ENCODE results near the gene CXCL14. TPM values are rescaled to one million over a fixed set of nuclear protein-coding genes. Genes with fewer than 3 reads are reported as not detected.

Gene CXCL14
- total RNA-seq, 2 donors from 2014 or later = not detected

GRCh38 chr5:135602882-135603721, 24.3 kb upstream of the CXCL14 start:
- peaks cover 4% of the 10 kb centered on the region for H3K27me3 Mint-ChIP-seq
- no peaks in the 10 kb centered on the region for H3K9me3 Mint-ChIP-seq
- H3K4me1 Mint-ChIP-seq = no peaks in the 10 kb centered on the region
- ATAC-seq (replicated peaks) = no peak
- H3K36me3 Mint-ChIP-seq (ENCODE audit: low read depth) = no peaks in the 10 kb centered on the region
- no peak overlapping the region for H3K4me3 Mint-ChIP-seq
- no peak overlapping the region for H3K27ac Mint-ChIP-seq

GRCh38 chr5:135601466-135601865, 22.7 kb upstream of the CXCL14 start:
- H3K36me3 Mint-ChIP-seq (ENCODE audit: low read depth) = no peaks in the 10 kb centered on the region

GRCh38 chr5:135600971-135601381, 22.2 kb upstream of the CXCL14 start:
- H3K36me3 Mint-ChIP-seq (ENCODE audit: low read depth) = no peaks in the 10 kb centered on the region
- H3K27me3 Mint-ChIP-seq = peaks cover 9% of the 10 kb centered on the region
- H3K4me3 Mint-ChIP-seq = no peak overlapping the region
- H3K4me1 Mint-ChIP-seq = no peaks in the 10 kb centered on the region
- ATAC-seq (replicated peaks) = no peak
- H3K9me3 Mint-ChIP-seq = no peaks in the 10 kb centered on the region
- no peak overlapping the region for H3K27ac Mint-ChIP-seq

More at GRCh38 chr5:135601466-135601865, 22.7 kb upstream of the CXCL14 start:
- H3K4me3 Mint-ChIP-seq = no peak overlapping the region
- no peak overlapping the region for H3K27ac Mint-ChIP-seq
- H3K4me1 Mint-ChIP-seq = no peaks in the 10 kb centered on the region
- H3K27me3 Mint-ChIP-seq = peaks cover 9% of the 10 kb centered on the region
- no peak for ATAC-seq (replicated peaks)
- no peaks in the 10 kb centered on the region for H3K9me3 Mint-ChIP-seq

- Mint-ChIP-seq H3K4me1 (no peaks in the 10 kb centered on the region), H3K27me3 (peaks cover 9% of the 10 kb centered on the region), H3K36me3 (ENCODE audit: low read depth) (no peaks in the 10 kb centered on the region), H3K27ac (no peak overlapping the region), H3K4me3 (no peak overlapping the region), H3K9me3 (no peaks in the 10 kb centered on the region)
- ATAC-seq (replicated peaks) = no peak
Measured at GRCh38 chr5:135600152-135600570, 21.4 kb upstream of the CXCL14 start.

GRCh38 chr5:135599421-135600151, 20.8 kb upstream of the CXCL14 start:
- no peak overlapping the region for H3K4me3 Mint-ChIP-seq
- H3K27ac Mint-ChIP-seq = no peak overlapping the region
- no peaks in the 10 kb centered on the region for H3K9me3 Mint-ChIP-seq
- H3K36me3 Mint-ChIP-seq (ENCODE audit: low read depth) = no peaks in the 10 kb centered on the region
- ATAC-seq (replicated peaks) = no peak
- peaks cover 9% of the 10 kb centered on the region for H3K27me3 Mint-ChIP-seq
- H3K4me1 Mint-ChIP-seq = no peaks in the 10 kb centered on the region

- H3K36me3 Mint-ChIP-seq (ENCODE audit: low read depth) = no peaks in the 10 kb centered on the region
- no peaks in the 10 kb centered on the region for H3K9me3 Mint-ChIP-seq
- H3K27ac Mint-ChIP-seq = no peak overlapping the region
- no peak overlapping the region for H3K4me3 Mint-ChIP-seq
- no peaks in the 10 kb centered on the region for H3K4me1 Mint-ChIP-seq
- no peak for ATAC-seq (replicated peaks)
- peaks cover 9% of the 10 kb centered on the region for H3K27me3 Mint-ChIP-seq
Measured at GRCh38 chr5:135598691-135599395, 20.1 kb upstream of the CXCL14 start.

- Mint-ChIP-seq H3K4me3 (no peak overlapping the region), H3K9me3 (no peaks in the 10 kb centered on the region), H3K4me1 (no peaks in the 10 kb centered on the region), H3K27me3 (peaks cover 21% of the 10 kb centered on the region), H3K36me3 (ENCODE audit: low read depth) (no peaks in the 10 kb centered on the region), H3K27ac (no peak overlapping the region)
- no peak for ATAC-seq (replicated peaks)
Measured at GRCh38 chr5:135596788-135597187, 18.0 kb upstream of the CXCL14 start.

- Mint-ChIP-seq H3K4me3 (no peak overlapping the region), H3K4me1 (no peaks in the 10 kb centered on the region), H3K36me3 (ENCODE audit: low read depth) (no peaks in the 10 kb centered on the region), H3K9me3 (no peaks in the 10 kb centered on the region), H3K27ac (no peak overlapping the region), H3K27me3 (peaks cover 21% of the 10 kb centered on the region)
- no peak for ATAC-seq (replicated peaks)
Measured at GRCh38 chr5:135596157-135596763, 17.5 kb upstream of the CXCL14 start.

- Mint-ChIP-seq H3K27ac (no peak overlapping the region), H3K27me3 (peaks cover 21% of the 10 kb centered on the region), H3K9me3 (no peaks in the 10 kb centered on the region), H3K36me3 (ENCODE audit: low read depth) (no peaks in the 10 kb centered on the region), H3K4me1 (no peaks in the 10 kb centered on the region), H3K4me3 (no peak overlapping the region)
- no peak for ATAC-seq (replicated peaks)
Measured at GRCh38 chr5:135594416-135594960, 15.7 kb upstream of the CXCL14 start.

GRCh38 chr5:135593886-135594285, 15.1 kb upstream of the CXCL14 start:
- no peaks in the 10 kb centered on the region for H3K4me1 Mint-ChIP-seq
- H3K27me3 Mint-ChIP-seq = peaks cover 21% of the 10 kb centered on the region
- no peak overlapping the region for H3K4me3 Mint-ChIP-seq
- H3K36me3 Mint-ChIP-seq (ENCODE audit: low read depth) = no peaks in the 10 kb centered on the region
- H3K27ac Mint-ChIP-seq = no peak overlapping the region
- no peak for ATAC-seq (replicated peaks)
- no peaks in the 10 kb centered on the region for H3K9me3 Mint-ChIP-seq

GRCh38 chr5:135593141-135593540, 14.3 kb upstream of the CXCL14 start:
- no peak for ATAC-seq (replicated peaks)
- Mint-ChIP-seq H3K27me3 (peaks cover 21% of the 10 kb centered on the region), H3K27ac (no peak overlapping the region), H3K9me3 (no peaks in the 10 kb centered on the region), H3K4me3 (no peak overlapping the region), H3K36me3 (ENCODE audit: low read depth) (no peaks in the 10 kb centered on the region), H3K4me1 (no peaks in the 10 kb centered on the region)

- Mint-ChIP-seq H3K4me3 (no peak overlapping the region), H3K36me3 (ENCODE audit: low read depth) (no peaks in the 10 kb centered on the region), H3K4me1 (no peaks in the 10 kb centered on the region), H3K27me3 (peaks cover 21% of the 10 kb centered on the region), H3K27ac (no peak overlapping the region), H3K9me3 (no peaks in the 10 kb centered on the region)
- no peak for ATAC-seq (replicated peaks)
Measured at GRCh38 chr5:135592312-135593045, 13.7 kb upstream of the CXCL14 start.

- Mint-ChIP-seq H3K27me3 (peaks cover 13% of the 10 kb centered on the region), H3K27ac (no peak overlapping the region), H3K4me3 (no peak overlapping the region), H3K4me1 (no peaks in the 10 kb centered on the region), H3K36me3 (ENCODE audit: low read depth) (no peaks in the 10 kb centered on the region), H3K9me3 (no peaks in the 10 kb centered on the region)
- no peak for ATAC-seq (replicated peaks)
Measured at GRCh38 chr5:135591277-135591676, 12.5 kb upstream of the CXCL14 start.
